ACHN (cell line): ENCODE measurements around the gene PHKB.
"Not testable (repeated sequence)": the region's sequence is repeated elsewhere in the genome, so short reads cannot be mapped to it uniquely, and the experiment has no call there.

Source experiments
- DNase-seq: peaks from one replicate; pipeline ENCODE4 v3.0.0-alpha.2; 2015
- in situ Hi-C: cut with HindIII; loops from 2 replicates; pipeline ENCODE4 v1.10.0; 2017; ENCODE audit warnings: low sequenced_read_pairs, low pct_ligation_motif_present, low pct_unique_long_range_greater_than_20kb

PHKB gene

GRCh38 chr16:47493381-47494337 lies 32.5 kb downstream of the PHKB start:
- in situ Hi-C loops = no loop called here
- DNase-seq = no peak

- in situ Hi-C loops = no loop called here
- DNase-seq = no peak
Measured at GRCh38 chr16:47499080-47499699, 38.1 kb downstream of the PHKB start.

GRCh38 chr16:47499700-47500264 lies 38.7 kb downstream of the PHKB start:
- in situ Hi-C loops = no loop called here
- DNase-seq = no peak

- in situ Hi-C loops = no loop called here
- no peak for DNase-seq
Measured at GRCh38 chr16:47503936-47504335, 42.8 kb downstream of the PHKB start.

GRCh38 chr16:47504599-47504998 lies 43.5 kb downstream of the PHKB start:
- in situ Hi-C loops = no loop called here
- DNase-seq = no peak

GRCh38 chr16:47506800-47507199 lies 45.7 kb downstream of the PHKB start:
- in situ Hi-C loops = no loop called here
- peak; percentile 76 for DNase-seq

- no peak for DNase-seq
- in situ Hi-C loops = no loop called here
Measured at GRCh38 chr16:47507701-47508100, 46.6 kb downstream of the PHKB start.

GRCh38 chr16:47511882-47512281 lies 50.8 kb downstream of the PHKB start:
- in situ Hi-C loops = no loop called here
- no peak for DNase-seq

- in situ Hi-C loops = no loop called here
- DNase-seq = peak; percentile 8
Measured at GRCh38 chr16:47519037-47519436, 57.9 kb downstream of the PHKB start.

- in situ Hi-C loops = no loop called here
- DNase-seq = no peak
Measured at GRCh38 chr16:47519546-47519945, 58.4 kb downstream of the PHKB start.

- in situ Hi-C loops = no loop called here
- DNase-seq = no peak
Measured at GRCh38 chr16:47519996-47520679, 59.0 kb downstream of the PHKB start.

- in situ Hi-C loops = no loop called here
- peak; percentile 59 for DNase-seq
Measured at GRCh38 chr16:47523342-47524006, 62.3 kb downstream of the PHKB start.

GRCh38 chr16:47524007-47524405 lies 62.9 kb downstream of the PHKB start:
- in situ Hi-C loops = no loop called here
- no peak for DNase-seq

- DNase-seq = no peak
- in situ Hi-C loops = no loop called here
Measured at GRCh38 chr16:47528431-47528830, 67.3 kb downstream of the PHKB start.

- no peak for DNase-seq
- in situ Hi-C loops = no loop called here
Measured at GRCh38 chr16:47533744-47534292, 72.7 kb downstream of the PHKB start.

GRCh38 chr16:47538472-47538871 lies 77.3 kb downstream of the PHKB start:
- no peak for DNase-seq
- in situ Hi-C loops = no loop called here

- DNase-seq, in situ Hi-C loops: not testable (repeated sequence)
Measured at GRCh38 chr16:47539707-47540670, 78.9 kb downstream of the PHKB start.
